H54 (cell line): ENCODE results near the gene UPP2.

Source experiments
- DNase-seq: peaks from one replicate; pipeline ENCODE4 v3.0.0; 2011; ENCODE audit warnings: low spot score, mixed read lengths; ENCODE audit not compliant: insufficient read length
- FAIRE-seq: peaks from 3 replicates; lab custom pipeline; 2011; peaks lifted over from hg19 to GRCh38; lab: Jason Lieb, UNC
- POLR2A ChIP-seq: IDR thresholded peaks from 2 replicates; pipeline ENCODE4 v1.6.1; 2011; ENCODE audit warnings: low read depth, mild to moderate bottlenecking, low read length

UPP2 gene

GRCh38 chr2:158184556-158185343 lies 83.1 kb downstream of the UPP2 start:
- DNase-seq (no peak), FAIRE-seq (no peak)
- no peak for TF ChIP-seq POLR2A
